Globus pallidus (tissue), 1 donor: ENCODE measurements around the gene ARX.

ENCODE experiments used
- DNase-seq: peaks from one replicate; pipeline ENCODE4 v3.0.0-alpha.2; 2015; ENCODE audit warnings: low spot score

The ARX gene

GRCh38 chrX:25016938-25017598 is 1.3 kb upstream of the ARX start:
- DNase-seq = no peak

GRCh38 chrX:25016361-25016671 is 551 bp upstream of the ARX start:
- no peak for DNase-seq

- no peak for DNase-seq
Measured at GRCh38 chrX:25014366-25014838, 1.4 kb downstream of the ARX start.

GRCh38 chrX:25013632-25014365 is 2.0 kb downstream of the ARX start:
- DNase-seq = no peak

- no peak for DNase-seq
Measured at GRCh38 chrX:25012793-25013631, 2.8 kb downstream of the ARX start.

- DNase-seq = no peak
Measured at GRCh38 chrX:25012433-25012735, 3.4 kb downstream of the ARX start.

GRCh38 chrX:25011589-25012432 is 4.0 kb downstream of the ARX start:
- DNase-seq = no peak

- no peak for DNase-seq
Measured at GRCh38 chrX:25010784-25011588, 4.8 kb downstream of the ARX start.

GRCh38 chrX:25009407-25009806 is 6.4 kb downstream of the ARX start:
- DNase-seq = no peak

GRCh38 chrX:25007059-25008053 is 8.4 kb downstream of the ARX start:
- no peak for DNase-seq

GRCh38 chrX:25006586-25007058 is 9.1 kb downstream of the ARX start:
- no peak for DNase-seq

GRCh38 chrX:25005382-25006185 is 10.2 kb downstream of the ARX start:
- DNase-seq = no peak

GRCh38 chrX:25005034-25005381 is 10.8 kb downstream of the ARX start:
- no peak for DNase-seq

- no peak for DNase-seq
Measured at GRCh38 chrX:25004485-25005032, 11.2 kb downstream of the ARX start.

- no peak for DNase-seq
Measured at GRCh38 chrX:25004040-25004439, 11.7 kb downstream of the ARX start.

- DNase-seq = no peak
Measured at GRCh38 chrX:25003066-25003849, 12.5 kb downstream of the ARX start.

- no peak for DNase-seq
Measured at GRCh38 chrX:25002661-25003020, 13.1 kb downstream of the ARX start.
